Fibroblast of skin of left biceps (primary cell): ENCODE data around the gene PSME1.

Experiments
- DNase-seq, 2 experiments: peaks; one replicate each; pipeline ENCODE4 v3.0.0-alpha.2; 2013; ENCODE audit warnings: low read depth in 2 of 2

PSME1 gene

DNA sequence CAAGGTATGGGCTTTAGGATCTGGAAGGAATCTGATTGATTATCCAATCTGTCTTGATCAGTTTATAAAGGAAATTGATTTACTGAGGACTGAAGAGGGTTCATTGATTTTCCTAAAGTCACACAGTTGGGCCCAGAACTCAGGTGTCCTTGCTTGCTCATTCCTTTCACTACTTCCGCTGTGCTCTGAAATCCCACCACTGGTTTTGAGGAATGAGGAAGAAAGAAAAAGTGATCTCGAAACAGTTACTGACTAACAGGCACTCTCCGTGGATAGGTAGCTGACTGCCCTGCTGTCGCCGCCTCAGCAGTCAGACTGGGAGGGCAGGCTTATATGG is 5.6 kb upstream of the PSME1 start, which contains the start of gene FITM1:
Gene FITM1 (plus strand): TSS at position 280 of the 337 bp plus-strand sequence. CDS start 905 bp downstream, outside the sequence.
- DNase-seq, result no peak

DNA sequence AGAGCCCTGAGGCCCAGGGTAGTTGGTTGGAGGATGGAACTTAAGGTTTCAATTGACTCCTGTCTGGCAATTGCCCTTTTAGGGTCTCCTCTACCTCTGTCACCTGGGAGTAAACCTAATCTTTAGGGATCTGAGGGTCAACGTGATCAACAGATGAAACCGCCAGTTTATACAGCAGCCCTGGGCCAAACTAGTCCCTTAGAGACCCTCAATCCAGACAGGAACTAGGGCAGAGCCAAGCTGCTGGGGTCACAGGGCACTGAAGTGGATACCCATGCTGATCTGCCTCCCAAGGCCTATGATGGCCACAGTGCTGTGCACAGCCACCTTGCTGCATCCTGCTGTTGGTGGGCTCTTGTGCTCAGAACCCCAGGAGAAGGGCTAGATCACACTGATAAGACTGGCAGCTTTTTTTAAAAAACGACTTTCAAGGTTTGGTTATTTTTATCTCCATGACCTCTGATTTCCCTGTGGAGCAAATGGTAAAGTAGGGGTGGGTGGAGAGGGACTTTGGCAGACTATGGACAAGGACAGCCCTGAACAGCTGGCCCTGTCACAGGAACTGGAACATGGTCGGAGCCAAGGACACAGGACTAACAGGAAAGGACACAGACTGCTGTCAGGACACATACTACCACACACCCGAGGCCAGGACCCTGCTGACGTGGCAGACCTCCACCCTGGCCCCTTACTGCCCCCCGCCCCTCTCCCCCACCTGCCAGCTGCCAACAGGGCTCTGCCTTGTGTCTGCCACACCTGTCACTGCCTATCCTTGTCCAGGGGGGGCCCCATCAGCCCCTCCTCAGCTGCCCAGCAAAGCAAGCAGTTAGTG is 5.1 kb upstream of the PSME1 start:
- DNase-seq, result no peak

GRCh38 chr14:24131549-24131966 is 4.4 kb upstream of the PSME1 start:
- no peak for DNase-seq

DNA sequence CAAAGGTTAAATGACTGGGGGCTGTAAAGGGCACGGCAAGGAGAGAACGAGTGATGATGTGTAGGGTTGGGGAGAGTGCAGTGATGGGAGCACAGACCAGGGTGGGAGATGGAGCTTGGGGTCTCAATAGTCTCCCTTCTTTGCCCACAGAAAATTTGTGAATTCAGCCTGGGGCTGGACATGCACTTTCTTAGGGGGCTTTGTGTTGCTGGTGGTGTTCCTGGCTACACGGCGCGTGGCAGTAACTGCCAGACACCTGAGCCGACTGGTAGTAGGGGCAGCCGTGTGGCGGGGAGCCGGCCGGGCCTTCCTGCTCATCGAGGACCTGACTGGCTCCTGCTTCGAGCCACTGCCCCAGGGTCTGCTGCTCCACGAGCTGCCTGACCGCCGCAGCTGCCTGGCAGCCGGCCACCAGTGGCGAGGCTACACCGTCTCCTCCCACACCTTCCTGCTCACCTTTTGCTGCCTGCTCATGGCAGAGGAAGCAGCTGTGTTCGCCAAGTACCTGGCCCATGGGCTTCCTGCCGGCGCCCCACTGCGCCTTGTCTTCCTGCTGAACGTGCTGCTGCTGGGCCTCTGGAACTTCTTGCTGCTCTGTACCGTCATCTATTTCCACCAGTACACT is 3.8 kb upstream of the PSME1 start:
- DNase-seq, result no peak

GRCh38 chr14:24132976-24133375 is 3.0 kb upstream of the PSME1 start:
- DNase-seq, result no peak

DNA sequence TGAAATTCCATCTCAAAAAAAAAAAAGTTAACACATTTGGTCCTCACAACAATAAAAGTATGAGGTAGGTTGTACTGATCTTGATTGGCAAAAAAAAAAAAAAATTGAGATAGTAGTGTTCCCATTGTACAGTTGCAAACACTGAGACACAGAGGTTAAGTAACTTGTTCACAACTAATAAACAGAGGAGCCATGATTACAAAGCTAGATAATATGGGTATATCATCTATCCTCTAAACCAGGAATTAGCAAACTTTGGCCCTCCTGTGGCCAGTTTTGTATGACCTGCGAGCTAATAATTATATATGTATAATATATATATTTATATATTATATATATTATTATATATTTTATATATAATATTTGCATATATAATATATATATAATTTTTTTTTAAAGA is 2.3 kb upstream of the PSME1 start:
- no peak for DNase-seq

DNA sequence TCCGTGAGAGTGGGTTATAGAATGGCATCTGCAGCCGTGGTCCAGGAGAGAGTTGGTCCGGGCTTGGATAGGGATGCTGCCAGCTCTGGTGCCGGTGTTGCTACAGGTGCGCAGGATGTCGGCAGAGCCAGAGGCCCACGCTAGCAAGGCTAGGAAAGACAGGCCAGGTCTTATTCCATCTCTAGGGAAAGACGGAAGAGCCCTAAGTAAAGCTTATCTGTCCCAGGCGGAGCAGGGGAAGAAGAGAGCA is 485 bp upstream of the PSME1 start:
- no peak for DNase-seq

DNA sequence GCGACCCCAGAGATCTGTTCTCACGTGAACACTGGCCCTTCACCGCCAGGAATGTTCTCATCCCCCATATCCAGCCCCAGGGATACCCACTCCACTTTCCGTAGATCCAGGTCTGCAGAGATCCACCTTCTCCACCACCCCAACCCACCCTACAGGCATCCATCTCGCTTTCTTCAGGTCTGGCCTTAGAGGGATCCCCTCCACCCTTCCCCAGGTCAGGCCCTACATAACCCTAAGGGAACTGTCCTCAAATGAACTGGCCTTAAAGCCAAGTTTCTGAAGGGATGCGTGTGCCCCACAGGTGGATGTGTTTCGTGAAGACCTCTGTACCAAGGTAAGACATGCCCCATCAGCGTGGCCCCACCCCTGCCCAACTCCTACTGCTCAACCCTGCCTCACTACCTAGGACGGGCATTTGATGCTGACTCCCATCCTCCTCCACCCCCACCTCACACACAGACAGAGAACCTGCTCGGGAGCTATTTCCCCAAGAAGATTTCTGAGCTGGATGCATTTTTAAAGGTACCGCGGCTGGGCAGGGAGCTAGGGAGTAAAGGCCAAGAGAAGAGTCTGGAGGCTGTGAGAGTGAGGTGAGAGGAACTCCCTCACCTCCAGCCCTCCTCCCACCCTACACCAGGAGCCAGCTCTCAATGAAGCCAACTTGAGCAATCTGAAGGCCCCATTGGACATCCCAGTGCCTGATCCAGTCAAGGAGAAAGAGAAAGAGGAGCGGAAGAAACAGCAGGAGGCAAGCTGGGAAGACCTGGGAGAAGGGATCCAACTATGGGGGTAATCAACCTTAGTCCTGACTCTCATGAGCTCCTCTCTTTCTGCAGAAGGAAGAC is 912 bp downstream of the PSME1 start:
- no peak for DNase-seq

GRCh38 chr14:24137529-24138395 is 1.8 kb downstream of the PSME1 start:
- DNase-seq, result no peak

GRCh38 chr14:24138396-24139271 is 2.6 kb downstream of the PSME1 start:
- no peak for DNase-seq

DNA sequence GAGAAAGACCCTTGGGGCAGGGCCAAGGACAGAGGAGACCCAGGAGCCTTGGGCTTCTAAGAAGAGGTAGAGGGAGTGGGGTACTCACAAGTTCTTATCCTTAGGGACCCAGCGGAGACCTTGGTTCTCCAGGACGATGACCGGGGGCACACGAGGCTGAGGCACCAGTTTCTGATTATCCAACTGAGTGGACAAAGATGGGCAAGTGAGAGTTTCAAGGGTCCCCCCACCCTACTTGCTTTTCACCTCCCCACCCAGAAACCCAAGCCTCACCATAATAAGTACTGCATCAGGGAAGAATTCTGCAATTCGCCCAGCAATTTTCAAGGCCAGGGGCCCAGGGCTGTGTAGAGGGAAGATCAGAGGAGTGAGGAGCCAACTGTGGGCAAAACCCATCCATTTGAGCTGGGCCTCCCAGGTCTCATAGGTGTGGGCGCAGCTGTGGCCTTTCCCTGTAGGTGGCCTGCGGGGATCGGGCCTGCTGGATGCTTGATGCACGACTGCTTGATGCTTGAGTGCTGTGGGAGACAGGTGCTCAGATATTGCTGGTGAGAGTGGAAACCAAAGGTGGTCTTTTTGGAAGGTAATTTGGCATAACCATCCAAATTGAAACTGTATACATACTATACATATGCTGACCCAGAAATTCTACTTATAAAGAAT is 3.4 kb downstream of the PSME1 start:
- no peak for DNase-seq

GRCh38 chr14:24141097-24141880 is 5.3 kb downstream of the PSME1 start, which contains the start of gene EMC9:
TSS of gene EMC9 (minus strand) at chr14:24141591. CDS start at chr14:24141304, 287 bp downstream.
- DNase-seq, result peak; percentile 98

GRCh38 chr14:24143511-24143910 is 7.5 kb downstream of the PSME1 start:
- no peak for DNase-seq

- DNase-seq, result no peak
Measured at GRCh38 chr14:24144451-24144850, 8.5 kb downstream of the PSME1 start.

DNA sequence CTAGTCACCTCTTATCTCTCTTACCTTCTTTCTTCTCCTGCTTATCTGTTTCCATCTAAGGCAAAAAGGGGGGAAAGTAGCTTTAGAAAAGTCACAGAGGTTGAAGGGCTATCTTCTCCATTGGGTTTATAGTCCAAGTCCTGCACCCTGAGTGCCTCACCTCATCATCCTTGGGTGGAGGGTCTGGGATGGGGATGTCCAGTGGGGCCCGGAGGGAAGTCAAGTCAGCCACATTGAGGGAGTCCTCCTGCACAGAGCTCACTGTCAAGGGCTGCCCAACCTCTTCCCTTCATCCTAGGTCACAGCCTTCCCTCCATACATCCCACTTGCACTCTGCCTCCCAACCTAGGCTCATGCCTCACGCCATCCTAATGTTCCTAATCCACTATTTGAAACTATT is 9.2 kb downstream of the PSME1 start:
- no peak for DNase-seq

DNA sequence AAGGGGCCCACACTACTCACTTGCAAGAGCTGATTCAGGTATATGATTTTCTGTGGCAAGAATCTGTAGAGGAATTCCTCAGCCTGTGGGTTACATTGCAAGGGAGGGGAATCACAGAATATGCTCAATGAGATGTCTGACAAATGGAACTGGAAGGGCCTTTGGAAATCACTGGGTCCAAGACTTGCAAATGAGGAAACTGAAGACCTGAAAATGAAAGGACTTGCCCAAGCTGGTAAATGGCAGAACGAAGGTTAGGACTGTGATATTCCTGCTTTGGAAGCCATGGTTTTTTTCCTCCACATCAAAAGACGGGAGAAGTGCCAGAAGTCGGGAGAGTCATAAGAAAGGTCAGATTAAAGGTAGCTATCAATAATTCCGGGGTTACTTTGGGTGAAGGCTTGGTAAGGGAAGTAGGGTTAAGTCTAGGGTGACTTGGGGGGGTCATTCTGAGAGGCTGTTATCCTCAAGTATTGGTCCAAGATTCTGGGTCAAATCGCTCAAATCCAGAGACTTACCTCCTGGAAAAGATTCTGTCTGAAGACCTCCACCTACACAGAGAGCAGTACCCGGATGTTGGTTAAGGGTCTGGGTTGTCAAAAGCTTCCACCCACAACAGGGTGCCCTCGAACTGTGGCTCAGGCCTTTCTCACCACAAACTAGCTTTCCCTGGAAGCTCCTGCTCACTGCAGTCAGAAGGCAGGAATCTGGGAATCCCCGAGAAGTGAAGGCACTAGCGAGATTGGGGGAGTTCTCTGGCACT is 9.9 kb downstream of the PSME1 start:
- no peak for DNase-seq

- peak; percentile 87 to 91 for DNase-seq
Measured at GRCh38 chr14:24146453-24146977, 10.5 kb downstream of the PSME1 start, which contains the start of gene PSME2. TSS of gene PSME2 (minus strand) at chr14:24146610. CDS start at chr14:24146581, 29 bp downstream.
